Iris pigment epithelial cell (primary cell): ENCODE measurements around the gene TMTC1.
"Not testable (repeated sequence)": the region's sequence is repeated elsewhere in the genome, so short reads cannot be mapped to it uniquely, and the experiment has no call there.

ENCODE experiments used
- DNase-seq: peaks from one replicate; pipeline ENCODE4 v3.0.0-alpha.2; 2011; ENCODE audit warnings: low read depth

Gene TMTC1

GRCh38 chr12:29569132-29569757 is 214.5 kb downstream of the TMTC1 start:
- DNase-seq, result peak; percentile 62

DNA sequence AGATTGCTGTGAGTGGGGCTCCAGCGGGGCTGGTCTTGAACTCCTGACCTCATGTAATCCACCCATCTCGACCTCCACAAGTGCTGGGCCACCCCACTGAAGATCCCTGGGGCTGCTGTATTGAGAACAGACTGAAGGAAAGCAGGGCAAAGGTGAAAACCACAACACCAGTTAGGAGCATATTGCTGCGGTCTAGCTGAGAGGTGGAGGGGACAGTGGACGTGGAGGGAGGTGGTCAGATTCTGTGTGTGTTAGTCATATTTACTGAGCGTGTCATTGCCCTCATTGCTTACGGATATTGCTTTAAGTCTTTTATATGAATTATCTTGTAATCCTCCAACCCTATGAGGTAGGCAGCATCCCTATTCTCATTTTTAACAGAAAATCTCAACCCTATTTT is 217.3 kb downstream of the TMTC1 start:
- peak; percentile 86 for DNase-seq

GRCh38 chr12:29565727-29566126 is 218.0 kb downstream of the TMTC1 start:
- DNase-seq, result no peak

GRCh38 chr12:29564925-29565324 is 218.8 kb downstream of the TMTC1 start:
- no peak for DNase-seq

DNA sequence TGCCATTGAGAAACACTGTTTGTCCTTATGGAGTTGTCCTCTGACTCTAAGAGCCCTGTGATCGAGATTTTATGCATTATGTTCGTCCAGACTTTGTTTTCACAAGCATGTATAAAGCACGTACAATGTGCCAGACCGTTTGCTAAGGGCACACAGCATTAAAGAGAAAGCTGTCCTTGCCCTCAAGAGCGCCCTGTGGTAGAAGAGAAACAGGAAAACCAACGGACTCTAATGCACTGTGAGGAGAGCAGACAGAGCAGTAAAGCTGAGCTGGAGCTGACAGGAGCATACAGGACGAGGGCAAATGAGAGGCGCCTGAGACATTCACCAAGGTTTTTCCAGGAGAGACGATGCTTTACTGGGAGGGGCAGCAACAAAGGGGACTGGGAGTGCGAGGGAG is 220.1 kb downstream of the TMTC1 start:
- DNase-seq, result no peak

GRCh38 chr12:29563071-29563470 is 220.7 kb downstream of the TMTC1 start:
- DNase-seq, result no peak

- peak; percentile 83 for DNase-seq
These were observed 221.5 kb downstream of the TMTC1 start for GRCh38 chr12:29562110-29562804.

- peak; percentile 31 for DNase-seq
These were observed 222.1 kb downstream of the TMTC1 start for GRCh38 chr12:29561664-29562071.

- no peak for DNase-seq
These were observed 224.5 kb downstream of the TMTC1 start for GRCh38 chr12:29559198-29559597.

DNA sequence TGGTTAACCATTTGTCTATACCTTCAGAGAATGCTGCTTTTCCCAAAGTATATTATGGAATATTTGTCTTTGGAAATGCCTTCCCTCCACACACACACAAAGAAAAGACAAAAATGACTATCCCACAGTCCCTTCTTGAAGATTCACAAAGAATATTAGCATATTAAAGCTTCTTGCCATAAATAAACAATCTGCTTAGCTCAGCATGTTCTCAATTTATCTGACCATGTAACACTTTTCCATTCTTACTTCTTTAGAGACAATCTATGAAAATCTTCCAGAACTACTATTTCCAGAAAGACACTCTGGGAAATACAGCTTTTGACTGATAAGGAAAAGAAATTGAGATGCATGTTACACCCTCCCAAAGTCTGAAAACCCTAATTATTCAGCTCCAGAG is 227.4 kb downstream of the TMTC1 start:
- DNase-seq, result no peak

- not testable (repeated sequence) for DNase-seq
These were observed 228.3 kb downstream of the TMTC1 start for GRCh38 chr12:29555451-29555850.

DNA sequence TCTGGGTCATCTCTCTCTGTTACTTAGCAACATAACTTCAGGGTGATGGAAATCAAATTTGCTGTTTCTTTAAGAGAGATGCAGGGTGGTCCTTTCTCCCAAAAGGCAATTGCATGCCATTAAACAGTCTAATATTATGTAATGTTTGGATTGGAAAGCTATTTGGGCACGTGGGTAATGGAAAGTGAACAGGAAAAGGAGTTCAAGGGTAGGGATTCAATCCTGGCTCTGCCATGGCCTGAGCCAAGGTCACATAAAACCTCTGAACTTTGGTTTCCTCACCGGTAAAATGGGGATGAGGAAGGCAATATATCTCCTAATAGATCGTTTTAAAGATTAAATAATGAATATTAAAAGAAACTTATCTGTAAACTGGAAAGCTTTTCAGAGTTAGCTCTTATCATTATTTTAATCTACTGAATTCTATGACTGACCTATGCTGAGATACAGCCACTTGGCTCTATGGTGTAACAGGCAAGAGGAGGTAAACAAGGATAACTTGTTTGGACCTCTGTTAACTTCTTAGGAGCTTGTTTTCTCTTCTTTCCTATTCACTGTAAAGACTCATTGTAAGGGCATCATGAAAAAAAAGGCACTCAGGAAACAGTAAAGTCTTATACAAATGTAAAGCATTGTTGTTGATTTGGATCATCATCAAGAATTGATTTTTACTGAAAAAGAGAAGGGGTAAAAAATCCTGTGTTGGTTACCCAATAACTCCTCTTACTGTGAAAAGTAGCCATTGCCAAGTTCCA is 230.6 kb downstream of the TMTC1 start:
- DNase-seq, result no peak

GRCh38 chr12:29552324-29552927 is 231.3 kb downstream of the TMTC1 start:
- DNase-seq, result peak; percentile 65

DNA sequence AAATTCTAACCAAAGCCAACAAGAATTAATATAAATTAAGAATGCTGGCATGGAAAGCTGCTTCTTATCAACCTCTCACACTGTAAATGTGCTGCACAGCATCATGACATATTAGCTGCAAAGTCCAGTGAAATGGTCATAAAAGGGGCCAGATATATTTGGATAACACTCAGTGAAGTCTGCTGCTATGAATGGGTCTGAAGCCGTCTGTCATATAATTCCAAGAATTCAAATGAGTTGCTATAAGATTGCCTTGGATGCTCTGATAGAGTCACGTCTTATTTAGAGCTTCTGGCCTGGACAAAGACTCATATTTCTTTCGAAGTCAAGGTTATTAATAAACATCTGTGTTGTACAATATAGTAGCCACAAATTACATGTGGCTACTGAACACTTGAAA is 231.9 kb downstream of the TMTC1 start:
- DNase-seq, result no peak

DNA sequence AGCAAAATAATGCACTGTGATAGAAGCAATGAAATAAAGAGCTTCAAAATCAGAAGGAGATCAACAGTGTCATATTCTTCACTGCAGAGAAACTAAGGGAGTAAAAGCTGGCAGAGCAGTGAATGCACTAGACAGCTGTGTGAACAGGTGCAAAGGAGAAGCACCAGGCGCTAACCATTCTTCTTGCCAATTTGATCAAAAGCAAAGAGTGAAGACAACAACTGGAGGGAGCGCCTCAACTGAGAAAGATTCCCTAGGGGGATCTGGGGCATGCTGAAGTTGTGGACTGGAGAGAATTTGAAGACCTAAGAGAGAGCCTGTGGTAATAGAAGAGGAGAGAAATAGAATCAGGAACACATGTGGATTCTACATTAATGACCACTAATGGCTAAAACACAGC is 235.9 kb downstream of the TMTC1 start:
- DNase-seq, result no peak

- peak; percentile 80 for DNase-seq
These were observed 236.6 kb downstream of the TMTC1 start for GRCh38 chr12:29547151-29547632.

DNA sequence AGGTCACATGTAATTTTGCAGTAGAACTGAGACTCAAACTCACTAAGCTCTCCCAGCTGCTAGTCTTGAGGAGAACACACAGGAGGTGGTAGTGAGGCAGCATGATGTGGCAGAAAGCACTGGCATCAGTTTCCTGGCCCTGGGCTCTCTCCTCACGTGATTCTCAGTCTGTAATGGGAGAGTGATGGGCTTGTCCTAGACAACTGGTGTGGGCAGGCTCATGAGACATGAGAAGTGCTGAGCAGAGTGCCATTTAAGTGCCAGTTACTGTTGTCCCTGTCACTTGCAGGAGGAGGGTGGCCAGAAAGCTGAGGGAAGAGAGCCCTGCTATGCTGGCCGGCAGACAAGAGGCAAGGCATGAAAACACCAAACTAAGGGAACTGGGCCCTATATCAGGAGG is 237.7 kb downstream of the TMTC1 start:
- peak; percentile 17 for DNase-seq

DNA sequence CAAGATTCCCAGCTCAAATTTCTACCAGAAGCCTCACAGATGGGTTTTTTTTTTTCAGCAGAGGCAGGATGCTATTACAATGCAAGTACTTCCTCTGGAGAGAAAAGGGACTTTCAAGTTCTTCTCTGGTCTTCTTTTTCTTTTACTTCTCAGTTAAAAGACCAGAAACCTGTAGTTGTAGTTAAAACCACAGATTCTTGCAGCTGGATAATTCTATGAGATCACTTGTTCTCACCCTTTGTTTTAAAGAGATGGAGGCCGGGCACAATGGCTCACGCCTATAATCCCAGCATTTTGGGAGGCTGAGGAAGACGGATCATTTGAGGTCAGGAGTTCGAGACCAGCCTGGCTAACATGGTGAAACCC is 238.7 kb downstream of the TMTC1 start:
- no peak for DNase-seq

DNA sequence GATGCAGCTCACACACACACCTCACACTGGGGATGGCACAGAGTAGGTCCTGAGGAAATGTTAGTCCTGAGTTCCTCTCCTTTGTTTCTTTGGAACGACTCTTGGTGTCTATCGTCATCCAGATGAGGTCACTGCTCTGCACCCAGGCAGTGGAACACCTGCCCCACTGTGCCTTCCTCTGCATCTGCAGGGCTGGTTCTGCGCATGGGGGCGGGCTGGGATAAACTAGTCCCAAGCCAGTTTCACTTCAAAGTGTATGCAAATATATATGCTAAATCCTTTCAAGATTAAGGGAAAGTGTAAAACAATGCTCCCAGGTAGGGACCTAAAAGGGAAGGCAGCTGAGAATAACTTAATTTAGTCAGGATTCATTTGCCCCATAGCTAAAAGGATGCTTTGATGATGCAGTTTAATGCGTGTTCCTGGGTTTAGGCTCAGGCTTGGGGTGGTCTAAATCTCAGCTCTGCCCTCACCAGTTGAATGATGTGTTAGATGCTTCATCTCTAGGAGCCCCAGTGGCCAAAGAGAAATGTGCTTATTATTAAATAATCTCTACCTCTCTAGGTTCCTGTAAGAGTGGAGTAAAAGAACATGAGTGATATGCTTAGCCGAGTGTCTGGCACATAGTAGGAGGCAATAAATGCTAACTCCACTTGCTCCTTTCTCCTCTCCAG is 239.2 kb downstream of the TMTC1 start:
- DNase-seq, result no peak

- no peak for DNase-seq
These were observed 240.7 kb downstream of the TMTC1 start for GRCh38 chr12:29543036-29543435.

GRCh38 chr12:29537298-29537697 is 246.4 kb downstream of the TMTC1 start:
- peak; percentile 89 for DNase-seq

DNA sequence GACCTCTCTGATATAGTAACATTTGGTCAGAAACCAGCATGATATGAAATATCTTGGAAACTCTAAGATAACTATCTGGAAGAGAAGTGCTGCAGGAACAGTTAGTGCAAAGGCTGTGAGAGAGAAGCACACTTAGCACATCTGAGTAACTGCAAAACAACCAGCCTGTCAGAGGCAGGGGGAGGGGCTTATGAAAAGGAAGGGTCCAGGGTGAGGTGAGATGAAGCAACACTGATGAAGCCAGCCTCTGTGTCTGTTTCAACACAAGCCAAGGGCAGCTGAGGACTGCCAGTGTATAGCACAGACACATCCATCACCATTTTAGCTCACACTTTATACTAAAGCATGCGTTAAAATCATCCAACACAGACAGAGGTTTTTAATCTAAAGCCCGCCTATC is 248.8 kb downstream of the TMTC1 start:
- DNase-seq, result peak; percentile 80
